Loucy (cell line): ENCODE results near the gene SNTA1.
A peak's percentile ranks its signal among the peaks of the same experiment; 100 is the strongest.

Experiments
- H2AFZ ChIP-seq: fragments of 200-600 bp; sonication (generic); 2 replicates; pipeline ENCODE4 v1.6.0; 2016; ENCODE audit warnings: antibody characterized with exemption, mild to moderate bottlenecking, low read length, moderate library complexity
- H3F3A ChIP-seq: fragments of 200-600 bp; 2 replicates; pipeline ENCODE4 v1.6.0; 2016; ENCODE audit warnings: antibody characterized with exemption, low read depth, mild to moderate bottlenecking
- H3K27me3 ChIP-seq: fragments of 200-600 bp; sonication (generic); 2 replicates; pipeline ENCODE4 v1.6.1; 2014; ENCODE audit warnings: low read length, mild to moderate bottlenecking; ENCODE audit not compliant: insufficient read depth, poor library complexity, severe bottlenecking
- H3K36me3 ChIP-seq: fragments of 200-600 bp; sonication (generic); 2 replicates; pipeline ENCODE4 v1.6.1; 2016; ENCODE audit warnings: low read length; ENCODE audit not compliant: insufficient read depth
- H3K4me1 ChIP-seq: fragments of 200-600 bp; sonication (generic); 2 replicates; pipeline ENCODE4 v1.5.1; 2014; ENCODE audit warnings: low read length, mild to moderate bottlenecking; ENCODE audit not compliant: insufficient read depth, poor library complexity, severe bottlenecking
- H3K4me2 ChIP-seq: fragments of 200-600 bp; sonication (generic); 2 replicates; pipeline ENCODE4 v1.6.0; 2014; ENCODE audit warnings: antibody characterized with exemption, low read length, low read depth, mild to moderate bottlenecking; ENCODE audit not compliant: poor library complexity, severe bottlenecking
- H3K4me3 ChIP-seq: fragments of 200-600 bp; sonication (generic); 2 replicates; pipeline ENCODE4 v1.5.1; 2014; ENCODE audit warnings: low read length, mild to moderate bottlenecking, mixed read lengths; ENCODE audit not compliant: poor library complexity, severe bottlenecking
- H3K79me2 ChIP-seq: fragments of 200-600 bp; sonication (generic); 2 replicates; pipeline ENCODE4 v1.6.1; 2014; ENCODE audit warnings: low read length; ENCODE audit not compliant: insufficient read depth
- H3K9ac ChIP-seq: fragments of 200-600 bp; sonication (generic); 2 replicates; pipeline ENCODE4 v1.6.0; 2014; ENCODE audit warnings: mild to moderate bottlenecking, low read depth, low read length, moderate library complexity; ENCODE audit not compliant: poor library complexity, severe bottlenecking
- H3K9me2 ChIP-seq: fragments of 200-600 bp; sonication (generic); replicated peaks from 2 replicates; pipeline ENCODE4 v1.6.1; 2016; ENCODE audit warnings: low read depth, low read length, mixed read lengths
- H3K9me3 ChIP-seq: fragments of 200-600 bp; sonication (generic); 2 replicates; pipeline ENCODE4 v1.6.1; 2014; ENCODE audit warnings: mild to moderate bottlenecking, antibody characterized with exemption, low read length, low read depth; ENCODE audit not compliant: insufficient read depth
- H4K20me1 ChIP-seq: fragments of 200-600 bp; sonication (generic); 2 replicates; pipeline ENCODE4 v1.6.0; 2014; ENCODE audit warnings: antibody characterized with exemption, low read length, mild to moderate bottlenecking; ENCODE audit not compliant: insufficient read depth, poor library complexity, severe bottlenecking
- CTCF ChIP-seq: fragments of 200-600 bp; sonication (generic); conservative IDR thresholded peaks from 2 replicates; pipeline ENCODE4 v1.5.1; 2014; ENCODE audit warnings: mild to moderate bottlenecking, antibody characterized with exemption, low read length
- EZH2phosphoT487 ChIP-seq: fragments of 200-600 bp; IDR thresholded peaks from 2 replicates; pipeline ENCODE4 v1.6.1; 2018; ENCODE audit warnings: antibody characterized with exemption, mild to moderate bottlenecking, moderate library complexity, borderline replicate concordance

The SNTA1 gene

GRCh38 chr20:33419140-33419974, 24.2 kb downstream of the SNTA1 start:
- H3K27me3 ChIP-seq, result no peaks in the 10 kb centered on the region
- H2AFZ ChIP-seq, result no peak overlapping the region
- no peak overlapping the region for H3K4me2 ChIP-seq
- no peaks in the 10 kb centered on the region for H3K4me1 ChIP-seq
- H3F3A ChIP-seq, result no peaks in the 10 kb centered on the region
- no peaks in the 10 kb centered on the region for H3K79me2 ChIP-seq
- H3K4me3 ChIP-seq, result no peak overlapping the region
- H3K9me3 ChIP-seq, result no peaks in the 10 kb centered on the region
- TF ChIP-seq CTCF (no peak), EZH2phosphoT487 (no peak)
- no peaks in the 10 kb centered on the region for H4K20me1 ChIP-seq
- H3K9me2 ChIP-seq, result no peaks in the 10 kb centered on the region
- no peak overlapping the region for H3K9ac ChIP-seq
- H3K36me3 ChIP-seq, result no peaks in the 10 kb centered on the region

DNA sequence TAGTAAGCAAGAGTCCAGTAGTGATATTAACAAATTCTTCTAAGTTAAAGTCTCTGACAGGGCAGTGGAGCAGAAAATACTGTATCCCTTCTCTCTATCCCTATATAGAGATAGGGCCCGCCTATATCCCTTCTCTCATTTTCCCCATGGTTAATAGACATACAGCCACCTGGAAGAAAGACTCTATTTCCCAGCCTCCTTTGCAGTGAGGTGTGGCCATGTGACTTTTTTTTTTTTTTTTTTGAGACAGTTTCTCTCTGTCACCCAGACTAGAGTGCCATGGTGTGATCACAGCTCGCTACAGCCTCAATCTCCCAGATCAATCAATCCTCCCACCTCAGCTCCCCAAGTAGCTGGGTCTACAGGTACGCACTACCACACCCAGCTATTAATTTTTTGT, 25.5 kb downstream of the SNTA1 start:
- H2AFZ ChIP-seq, result no peak overlapping the region
- H3K27me3 ChIP-seq, result no peaks in the 10 kb centered on the region
- no peaks in the 10 kb centered on the region for H3K4me1 ChIP-seq
- H3K9me2 ChIP-seq, result no peaks in the 10 kb centered on the region
- H3F3A ChIP-seq, result no peaks in the 10 kb centered on the region
- no peak overlapping the region for H3K4me3 ChIP-seq
- H3K9me3 ChIP-seq, result no peaks in the 10 kb centered on the region
- no peak overlapping the region for H3K4me2 ChIP-seq
- no peaks in the 10 kb centered on the region for H3K36me3 ChIP-seq
- H3K9ac ChIP-seq, result no peak overlapping the region
- no peaks in the 10 kb centered on the region for H4K20me1 ChIP-seq
- H3K79me2 ChIP-seq, result no peaks in the 10 kb centered on the region
- no peak for TF ChIP-seq EZH2phosphoT487
- TF ChIP-seq CTCF, result no peak

GRCh38 chr20:33415948-33416347, 27.6 kb downstream of the SNTA1 start:
- Histone ChIP-seq H3K27me3 (no peaks in the 10 kb centered on the region), H2AFZ (no peak overlapping the region), H3K79me2 (no peaks in the 10 kb centered on the region), H3K4me1 (no peaks in the 10 kb centered on the region), H3K9ac (no peak overlapping the region), H4K20me1 (no peaks in the 10 kb centered on the region), H3K9me2 (no peaks in the 10 kb centered on the region), H3K9me3 (no peaks in the 10 kb centered on the region), H3K36me3 (no peaks in the 10 kb centered on the region), H3K4me2 (no peak overlapping the region), H3K4me3 (no peak overlapping the region), H3F3A (no peaks in the 10 kb centered on the region)
- TF ChIP-seq CTCF (peak; percentile 50), EZH2phosphoT487 (no peak)
